ENCODE data around the gene UNC5A.

GRCh38 chr5:176853151-176853778 lies 42.9 kb downstream of the UNC5A start:
- TF ChIP-seq CTCF (IDR thresholded peaks at IDR 0.05 in 2 of 3, conservative IDR thresholded peaks at IDR 0.05 in 1 of 3; ENCODE audit: borderline replicate concordance in 1 of 3, insufficient read depth in 1 of 3, low read depth in 2 of 3, low read length in 2 of 3) (no peak), SRF (IDR thresholded peaks at IDR 0.05; ENCODE audit: low read depth) (no peak), REST (IDR thresholded peaks at IDR 0.05; ENCODE audit: low read depth) (no peak), ATF3 (IDR thresholded peaks at IDR 0.05) (no peak), POLR2A (IDR thresholded peaks at IDR 0.05; ENCODE audit: borderline replicate concordance, extremely low read depth, insufficient read depth, insufficient read length) (no peak), EZH2 (IDR thresholded peaks at IDR 0.05) (no peak)
